Measurements from ENCODE around the gene ANGPTL5. TPM values are rescaled to one million over a fixed set of nuclear protein-coding genes. Genes with fewer than 3 reads are reported as not detected.

The ANGPTL5 gene
- total and polyA plus RNA-seq, 4 donors, result not detected

- 86% methylated on average over 2 of the region's 2 CpGs for WGBS
These were observed 48.4 kb downstream of the ANGPTL5 start for GRCh38 chr11:101867951-101868350.

More at GRCh38 chr11:101867951-101868350, 48.4 kb downstream of the ANGPTL5 start:
- H3K4me1 ChIP-seq (ENCODE audit: control insufficient read depth in 4 of 4, insufficient read depth in 4 of 4, low read length in 3 of 4), result peaks cover 6 to 16% (median 12%) of the 10 kb centered on the region in 4 donors
- peaks cover 0 to 2% (median 0%) of the 10 kb centered on the region in 4 donors for H3K9me3 ChIP-seq (ENCODE audit: control insufficient read depth in 4 of 4, low read length in 3 of 4)
- H3K36me3 ChIP-seq (ENCODE audit: control insufficient read depth in 4 of 4, insufficient read depth in 3 of 4, low read depth in 1 of 4, low read length in 3 of 4), result no peaks in the 10 kb centered on the region
- no peak overlapping the region for H3K4me3 ChIP-seq (ENCODE audit: low read depth in 1 of 3, low read length in 3 of 3)
- DNase-seq (ENCODE audit: low spot score), result no peak
- H3K9ac ChIP-seq (ENCODE audit: low read depth in 1 of 2, low read length in 2 of 2), result no peak overlapping the region
- no peak for TF ChIP-seq GABPA (IDR thresholded peaks at IDR 0.05 in 1 of 2, conservative IDR thresholded peaks at IDR 0.05 in 1 of 2)
- TF ChIP-seq EGR1 (IDR thresholded peaks at IDR 0.05; ENCODE audit: low read depth in 2 of 2), result no peak
- no peak for TF ChIP-seq NR2F2 (IDR thresholded peaks at IDR 0.05)
- TF ChIP-seq FOXA2 (IDR thresholded peaks at IDR 0.05), result no peak
- TF ChIP-seq REST (IDR thresholded peaks at IDR 0.05), result no peak
- TF ChIP-seq JUND (IDR thresholded peaks at IDR 0.05), result no peak
- TF ChIP-seq RXRA (IDR thresholded peaks at IDR 0.05), result no peak
- no peak for TF ChIP-seq YY1 (IDR thresholded peaks at IDR 0.05)
- no peak for TF ChIP-seq CTCF (IDR thresholded peaks at IDR 0.05; ENCODE audit: low read depth, low read length, missing input control)
- no peak for TF ChIP-seq FOXA1 (IDR thresholded peaks at IDR 0.05)
- no peak for TF ChIP-seq HNF4A (conservative IDR thresholded peaks at IDR 0.05)
- no peak for TF ChIP-seq RAD21 (IDR thresholded peaks at IDR 0.05)
- no peak for TF ChIP-seq ZBTB33 (IDR thresholded peaks at IDR 0.05)
- TF ChIP-seq MAX (IDR thresholded peaks at IDR 0.05), result no peak
- TF ChIP-seq TAF1 (conservative IDR thresholded peaks at IDR 0.05), result no peak
- TF ChIP-seq ATF3 (IDR thresholded peaks at IDR 0.05), result no peak
- no peak for TF ChIP-seq SP1 (IDR thresholded peaks at IDR 0.05)
- TF ChIP-seq HNF4G (IDR thresholded peaks at IDR 0.05), result no peak
- no peaks in the 10 kb centered on the region for H3K27me3 ChIP-seq (ENCODE audit: control insufficient read depth in 4 of 4, insufficient read depth in 4 of 4, low read length in 3 of 4)
- no peak overlapping the region for H3K27ac ChIP-seq (ENCODE audit: low read depth in 1 of 2, low read length in 2 of 2)
